ENCODE data around the gene CCNY. TPM values are rescaled to one million over a fixed set of nuclear protein-coding genes. Genes with fewer than 3 reads are reported as not detected.
"Not testable (repeated sequence)": the region's sequence is repeated elsewhere in the genome, so short reads cannot be mapped to it uniquely, and the experiment has no call there.

The CCNY gene
- total and polyA plus RNA-seq, 3 experiments from 2014 or later: 15.1 to 65.2 (median 58.4) TPM

- no peak overlapping the region for H3K4me3 Mint-ChIP-seq
- no peaks in the 10 kb centered on the region for H3K9me3 Mint-ChIP-seq
- no peaks in the 10 kb centered on the region for H3K27me3 ChIP-seq (ENCODE audit: insufficient read depth, low read length, poor library complexity, severe bottlenecking)
- peaks cover 0 to 4% (median 0%) of the 10 kb centered on the region in 3 donors for H3K36me3 Mint-ChIP-seq
- no peaks in the 10 kb centered on the region for H3K27me3 Mint-ChIP-seq
- POLR2A ChIA-PET: interaction anchor here (1.0 kb wide), 1 partner anchor 63 kb away, joined by 3 read pairs; no protein-coding TSS in a partner anchor
- no peak overlapping the region for H3K4me3 ChIP-seq (ENCODE audit: low read length)
- peak overlapping the region; percentile 34 for H3K27ac ChIP-seq (ENCODE audit: low read depth, low read length)
- CTCF ChIA-PET: no interaction called here
- peak overlapping the region in 1 of 8 donors; percentile 35 for H3K27ac Mint-ChIP-seq
- H3K36me3 ChIP-seq (ENCODE audit: insufficient read depth, low read length): no peaks in the 10 kb centered on the region
- H3K4me1 ChIP-seq (ENCODE audit: insufficient read depth, low read length): peaks cover 28% of the 10 kb centered on the region
- H3K4me1 Mint-ChIP-seq: peaks cover 43 to 66% (median 64%) of the 10 kb centered on the region in 3 donors
- DNase-seq: no peak
- H3K9me3 ChIP-seq (ENCODE audit: low read length): no peaks in the 10 kb centered on the region
Observed at GRCh38 chr10:35398355-35398754, 62.0 kb downstream of the CCNY start.

- Mint-ChIP-seq H3K36me3 (peaks cover 0 to 4% (median 0%) of the 10 kb centered on the region in 3 donors), H3K27me3 (no peaks in the 10 kb centered on the region), H3K27ac (peak overlapping the region in 1 of 8 donors; percentile 27), H3K4me1 (peaks cover 39 to 61% (median 60%) of the 10 kb centered on the region in 3 donors), H3K4me3 (peak overlapping the region in 1 of 7 donors; percentile 65), H3K9me3 (no peaks in the 10 kb centered on the region)
- H3K27me3 ChIP-seq (ENCODE audit: insufficient read depth, low read length, poor library complexity, severe bottlenecking): no peaks in the 10 kb centered on the region
- H3K4me3 ChIP-seq (ENCODE audit: low read length): no peak overlapping the region
- H3K36me3 ChIP-seq (ENCODE audit: insufficient read depth, low read length): no peaks in the 10 kb centered on the region
- ChIA-PET POLR2A (no interaction called here), CTCF (no interaction called here)
- peaks cover 23% of the 10 kb centered on the region for H3K4me1 ChIP-seq (ENCODE audit: insufficient read depth, low read length)
- no peaks in the 10 kb centered on the region for H3K9me3 ChIP-seq (ENCODE audit: low read length)
- no peak for DNase-seq
- peak overlapping the region; percentile 34 for H3K27ac ChIP-seq (ENCODE audit: low read depth, low read length)
Observed at GRCh38 chr10:35398908-35399307, 62.6 kb downstream of the CCNY start.

GRCh38 chr10:35399414-35400009 is 63.2 kb downstream of the CCNY start:
- H3K9me3 Mint-ChIP-seq: no peaks in the 10 kb centered on the region
- peak overlapping the region in 1 of 8 donors; percentile 26 for H3K27ac Mint-ChIP-seq
- peak overlapping the region; percentile 34 for H3K27ac ChIP-seq (ENCODE audit: low read depth, low read length)
- ChIA-PET CTCF (no interaction called here), POLR2A (no interaction called here)
- H3K4me3 Mint-ChIP-seq: peak overlapping the region in 1 of 7 donors; percentile 12
- H3K36me3 ChIP-seq (ENCODE audit: insufficient read depth, low read length): no peaks in the 10 kb centered on the region
- no peaks in the 10 kb centered on the region for H3K27me3 Mint-ChIP-seq
- DNase-seq: no peak
- H3K27me3 ChIP-seq (ENCODE audit: insufficient read depth, low read length, poor library complexity, severe bottlenecking): no peaks in the 10 kb centered on the region
- peaks cover 34 to 55% (median 54%) of the 10 kb centered on the region in 3 donors for H3K4me1 Mint-ChIP-seq
- H3K4me3 ChIP-seq (ENCODE audit: low read length): no peak overlapping the region
- H3K4me1 ChIP-seq (ENCODE audit: insufficient read depth, low read length): peaks cover 17% of the 10 kb centered on the region
- H3K9me3 ChIP-seq (ENCODE audit: low read length): no peaks in the 10 kb centered on the region
- H3K36me3 Mint-ChIP-seq: peaks cover 0 to 4% (median 0%) of the 10 kb centered on the region in 3 donors

- CTCF ChIA-PET: no interaction called here
- POLR2A ChIA-PET: no interaction called here
Observed at GRCh38 chr10:35400595-35401268, 64.4 kb downstream of the CCNY start.

GRCh38 chr10:35403491-35403890 is 67.2 kb downstream of the CCNY start:
- H3K27me3 ChIP-seq (ENCODE audit: insufficient read depth, low read length, poor library complexity, severe bottlenecking); H3K27ac Mint-ChIP-seq; CTCF ChIA-PET; H3K4me1 ChIP-seq (ENCODE audit: insufficient read depth, low read length); POLR2A ChIA-PET; H3K36me3 ChIP-seq (ENCODE audit: insufficient read depth, low read length); H3K27ac ChIP-seq (ENCODE audit: low read depth, low read length); DNase-seq; H3K9me3 ChIP-seq (ENCODE audit: low read length); H3K9me3 Mint-ChIP-seq; H3K4me3 ChIP-seq (ENCODE audit: low read length); H3K36me3 Mint-ChIP-seq; H3K4me3 Mint-ChIP-seq; H3K27me3 Mint-ChIP-seq: not testable (repeated sequence)
- H3K4me1 Mint-ChIP-seq: peaks cover 15 to 33% (median 32%) of the 10 kb centered on the region in 3 donors

More at GRCh38 chr10:35400595-35401268, 64.4 kb downstream of the CCNY start:
- no peaks in the 10 kb centered on the region for H3K27me3 ChIP-seq (ENCODE audit: insufficient read depth, low read length, poor library complexity, severe bottlenecking)
- peak overlapping the region; percentile 5 for H3K27ac ChIP-seq (ENCODE audit: low read depth, low read length)
- H3K27ac Mint-ChIP-seq: no peak overlapping the region
- H3K9me3 Mint-ChIP-seq: no peaks in the 10 kb centered on the region
- H3K4me3 Mint-ChIP-seq: no peak overlapping the region
- no peak overlapping the region for H3K4me3 ChIP-seq (ENCODE audit: low read length)
- no peak for DNase-seq
- H3K27me3 Mint-ChIP-seq: no peaks in the 10 kb centered on the region
- no peaks in the 10 kb centered on the region for H3K36me3 Mint-ChIP-seq
- H3K36me3 ChIP-seq (ENCODE audit: insufficient read depth, low read length): no peaks in the 10 kb centered on the region
- H3K4me1 Mint-ChIP-seq: peaks cover 29 to 43% (median 42%) of the 10 kb centered on the region in 3 donors
- H3K9me3 ChIP-seq (ENCODE audit: low read length): no peaks in the 10 kb centered on the region
- H3K4me1 ChIP-seq (ENCODE audit: insufficient read depth, low read length): peaks cover 8% of the 10 kb centered on the region

GRCh38 chr10:35404077-35404476 is 67.8 kb downstream of the CCNY start:
- H3K36me3 ChIP-seq (ENCODE audit: insufficient read depth, low read length); CTCF ChIA-PET; H3K27me3 Mint-ChIP-seq; H3K9me3 ChIP-seq (ENCODE audit: low read length); H3K4me1 ChIP-seq (ENCODE audit: insufficient read depth, low read length); H3K27ac ChIP-seq (ENCODE audit: low read depth, low read length); H3K36me3 Mint-ChIP-seq; H3K4me3 ChIP-seq (ENCODE audit: low read length); DNase-seq; H3K9me3 Mint-ChIP-seq; POLR2A ChIA-PET; H3K27me3 ChIP-seq (ENCODE audit: insufficient read depth, low read length, poor library complexity, severe bottlenecking); H3K4me3 Mint-ChIP-seq; H3K27ac Mint-ChIP-seq: not testable (repeated sequence)
- peaks cover 10 to 38% (median 32%) of the 10 kb centered on the region in 3 donors for H3K4me1 Mint-ChIP-seq

DNA sequence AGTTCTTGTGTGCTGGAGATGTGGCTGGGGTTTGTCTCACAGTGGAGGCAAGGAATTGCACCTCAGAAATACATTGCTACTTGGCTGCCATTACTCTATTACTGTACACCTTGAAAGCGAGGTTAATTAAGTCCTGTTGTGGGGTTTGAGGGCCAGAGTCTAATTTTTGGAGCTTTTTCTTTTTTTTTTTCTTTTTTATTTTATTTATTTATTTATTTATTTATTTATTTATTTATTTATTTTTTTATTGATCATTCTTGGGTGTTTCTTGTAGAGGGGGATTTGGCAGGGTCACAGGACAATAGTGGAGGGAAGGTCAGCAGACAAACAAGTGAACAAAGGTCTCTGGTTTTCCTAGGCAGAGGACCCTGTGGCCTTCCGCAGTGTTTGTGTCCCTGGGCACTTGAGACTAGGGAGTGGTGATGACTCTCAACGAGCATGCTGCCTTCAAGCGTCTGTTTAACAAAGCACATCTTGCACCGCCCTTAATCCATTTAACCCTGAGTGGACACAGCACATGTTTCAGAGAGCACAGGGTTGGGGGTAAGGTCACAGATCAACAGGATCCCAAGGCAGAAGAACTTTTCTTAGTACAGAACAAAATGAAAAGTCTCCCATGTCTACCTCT is 69.8 kb downstream of the CCNY start:
- CTCF ChIA-PET; H3K4me3 Mint-ChIP-seq; H3K9me3 Mint-ChIP-seq; H3K27ac ChIP-seq (ENCODE audit: low read depth, low read length); POLR2A ChIA-PET; H3K36me3 ChIP-seq (ENCODE audit: insufficient read depth, low read length); H3K27me3 Mint-ChIP-seq; DNase-seq; H3K4me3 ChIP-seq (ENCODE audit: low read length); H3K9me3 ChIP-seq (ENCODE audit: low read length); H3K36me3 Mint-ChIP-seq; H3K27me3 ChIP-seq (ENCODE audit: insufficient read depth, low read length, poor library complexity, severe bottlenecking): not testable (repeated sequence)
- H3K4me1 ChIP-seq (ENCODE audit: insufficient read depth, low read length): peaks cover 16% of the 10 kb centered on the region
- Mint-ChIP-seq H3K27ac (peak overlapping the region in 1 of 8 donors; percentile 17), H3K4me1 (peaks cover 0 to 49% (median 44%) of the 10 kb centered on the region in 3 donors)

GRCh38 chr10:35407696-35408095 is 71.4 kb downstream of the CCNY start:
- peaks cover 28% of the 10 kb centered on the region for H3K4me1 ChIP-seq (ENCODE audit: insufficient read depth, low read length)
- DNase-seq; H3K9me3 ChIP-seq (ENCODE audit: low read length); H3K27me3 Mint-ChIP-seq; H3K27me3 ChIP-seq (ENCODE audit: insufficient read depth, low read length, poor library complexity, severe bottlenecking); POLR2A ChIA-PET; H3K27ac ChIP-seq (ENCODE audit: low read depth, low read length); H3K36me3 ChIP-seq (ENCODE audit: insufficient read depth, low read length); H3K4me3 Mint-ChIP-seq; CTCF ChIA-PET; H3K9me3 Mint-ChIP-seq; H3K4me3 ChIP-seq (ENCODE audit: low read length); H3K36me3 Mint-ChIP-seq: not testable (repeated sequence)
- Mint-ChIP-seq H3K27ac (peak overlapping the region in 3 of 8 donors; percentile 9 to 54 (median 24)), H3K4me1 (peaks cover 0 to 50% (median 45%) of the 10 kb centered on the region in 3 donors)

All from CD8-positive, alpha-beta memory T cell (primary cell).